HepG2 (cell line): ENCODE results near the gene RBM18. TPM values are rescaled to one million over a fixed set of nuclear protein-coding genes. Genes with fewer than 3 reads are reported as not detected.

Experiments used
- ARNT2 ChIP-seq: sonication (generic); formaldehyde crosslinking; IDR thresholded peaks from 2 replicates; pipeline ENCODE4 v1.8.0; 2022; ENCODE audit warnings: mild to moderate bottlenecking, low read depth, missing genetic modification reagents, moderate library complexity
- CHCHD3 ChIP-seq: sonication (generic); formaldehyde crosslinking; IDR thresholded peaks from 2 replicates; pipeline ENCODE4 v1.8.0; 2022; ENCODE audit warnings: mild to moderate bottlenecking, missing genetic modification reagents, moderate library complexity
- FOXC1 ChIP-seq: sonication (generic); formaldehyde crosslinking; IDR thresholded peaks from 2 replicates; pipeline ENCODE4 v1.8.0; 2022; ENCODE audit warnings: mild to moderate bottlenecking, missing genetic modification reagents, borderline replicate concordance
- HDAC6 ChIP-seq: fragments of 200-600 bp; sonication (generic); IDR thresholded peaks from 2 replicates; pipeline ENCODE4 v1.7.0; 2017; ENCODE audit warnings: mild to moderate bottlenecking, antibody characterized with exemption, low read length, low read depth
- JUNB ChIP-seq: sonication (generic); formaldehyde crosslinking; IDR thresholded peaks from 2 replicates; pipeline ENCODE4 v1.8.0; 2022; ENCODE audit warnings: missing genetic modification reagents, mild to moderate bottlenecking, borderline replicate concordance
- NR2C2 ChIP-seq: sonication (generic); formaldehyde crosslinking; IDR thresholded peaks from 2 replicates; pipeline ENCODE4 v1.4.0; 2020; ENCODE audit warnings: missing genetic modification reagents, mild to moderate bottlenecking, moderate library complexity, borderline replicate concordance
- SKI ChIP-seq: fragments of 450-650 bp; IDR thresholded peaks from one replicate; pipeline ENCODE4 v1.6.1; 2018; ENCODE audit warnings: mild to moderate bottlenecking; ENCODE audit not compliant: partially characterized antibody
- SPEN ChIP-seq: sonication (generic); formaldehyde crosslinking; IDR thresholded peaks from 2 replicates; pipeline ENCODE4 v1.5.1; 2020; ENCODE audit warnings: low read depth, mild to moderate bottlenecking, missing genetic modification reagents
- ZNF205 ChIP-seq: IDR thresholded peaks from 2 replicates; pipeline ENCODE4 v1.6.1; 2018; ENCODE audit warnings: missing biosample characterization, missing genetic modification reagents
- ZNF350 ChIP-seq: sonication (generic); formaldehyde crosslinking; IDR thresholded peaks from 2 replicates; pipeline ENCODE4 v1.4.0; 2020; ENCODE audit warnings: mild to moderate bottlenecking, low read depth, missing genetic modification reagents, borderline replicate concordance
- ZNF354B ChIP-seq: sonication (generic); formaldehyde crosslinking; IDR thresholded peaks from 2 replicates; pipeline ENCODE4 v1.8.0; 2022; ENCODE audit warnings: mild to moderate bottlenecking, missing genetic modification reagents
- ZNF720 ChIP-seq: sonication (generic); formaldehyde crosslinking; IDR thresholded peaks from 2 replicates; pipeline ENCODE4 v1.4.0; 2020; ENCODE audit warnings: missing genetic modification reagents
- polyA plus RNA-seq, 8 experiments: library from polyadenylated mRNA; depleted of rRNA in 3 of 8; stranded (reverse) in 7 of 8; unstranded in 1 of 8; fragments of >200 nt; fragmentation: Illumina TruSeq in 4 of 8; extraction: Trizol in 4 of 8; gene quantifications; 2 replicates each; pipeline versions ENCODE4 v1.2.1 to v1.2.3, GENCODE V29; 2011 to 2016; ENCODE audit warnings: low read depth in 4 of 8, missing spikeins in 1 of 8, mixed read lengths in 1 of 8; ENCODE audit not compliant: insufficient read depth in 1 of 8
- total RNA-seq, 5 experiments: library from RNA; depleted of rRNA; stranded (reverse); fragments of >200 nt; fragmentation: Illumina TruSeq; extraction: Trizol; gene quantifications; 2 replicates each; pipeline ENCODE4 v1.2.3, GENCODE V29; 2016; ENCODE audit warnings: low read depth in 1 of 5
- TF ChIP-seq, protein P1 (sequence below): sonication (generic); formaldehyde crosslinking; IDR thresholded peaks from 2 replicates; pipeline ENCODE4 v1.5.0; 2020; ENCODE audit warnings: mild to moderate bottlenecking, missing genetic modification reagents, borderline replicate concordance
- TF ChIP-seq, protein P2 (sequence below): sonication (generic); formaldehyde crosslinking; conservative IDR thresholded peaks from 2 replicates; pipeline ENCODE4 v1.8.0; 2022; ENCODE audit warnings: low read depth, missing genetic modification reagents
- TF ChIP-seq, protein P3 (sequence below): sonication (generic); formaldehyde crosslinking; IDR thresholded peaks from 2 replicates; pipeline ENCODE4; 2020; ENCODE audit warnings: missing genetic modification reagents, mild to moderate bottlenecking, borderline replicate concordance
- TF ChIP-seq, protein P4 (sequence below): sonication (generic); formaldehyde crosslinking; IDR thresholded peaks from 2 replicates; pipeline ENCODE4 v1.5.0; 2020; ENCODE audit warnings: mild to moderate bottlenecking, missing genetic modification reagents
- TF ChIP-seq, protein P5 (sequence below): IDR thresholded peaks from 2 replicates; pipeline ENCODE4 v1.6.1; 2016

The RBM18 gene
- total and polyA plus RNA-seq, 2 of the 13 experiments (the other 11 are each of a cell fraction or from before 2014, with no cell fraction given): 12.6 to 16.6 TPM

DNA sequence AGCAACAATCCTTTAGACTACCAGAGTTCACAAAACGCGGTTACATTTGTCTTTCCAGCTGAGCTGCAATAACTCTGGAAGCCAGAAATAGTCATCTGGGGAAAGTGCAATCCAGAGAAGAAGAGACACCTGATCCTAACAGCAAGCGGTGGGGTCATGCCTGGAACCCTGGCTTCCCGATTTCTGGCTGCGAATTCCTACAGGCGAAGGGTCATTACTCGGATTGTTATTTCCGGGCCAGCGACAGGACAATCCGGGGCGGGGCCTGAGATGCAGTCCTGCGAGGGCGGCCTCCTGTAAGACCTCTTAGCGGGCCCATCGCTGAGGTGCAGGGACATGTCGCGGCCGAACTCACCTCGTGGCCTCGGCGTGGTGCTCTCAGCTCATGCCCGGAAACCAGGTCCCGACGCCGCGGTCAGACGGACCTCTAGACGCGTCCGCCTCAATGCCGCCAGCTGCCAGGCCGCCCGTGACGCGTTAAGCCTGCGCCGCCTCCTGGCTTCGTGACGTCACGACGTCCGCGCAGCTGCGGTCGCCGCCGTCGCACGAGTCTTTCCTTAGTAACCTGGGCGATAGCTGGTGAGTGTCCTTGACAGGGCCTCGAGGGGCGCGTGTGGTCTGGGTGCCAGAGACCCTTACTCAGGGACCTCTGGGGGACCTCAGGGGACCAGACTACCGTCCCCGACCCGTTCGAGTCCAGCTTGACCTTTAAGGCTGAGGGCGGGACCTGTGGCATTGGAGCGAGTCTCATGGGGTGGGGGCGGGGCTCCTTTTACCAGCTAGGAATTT lies at the start of gene RBM18, which contains the start of gene MRRF (continued):
- TF ChIP-seq, protein P1, sequence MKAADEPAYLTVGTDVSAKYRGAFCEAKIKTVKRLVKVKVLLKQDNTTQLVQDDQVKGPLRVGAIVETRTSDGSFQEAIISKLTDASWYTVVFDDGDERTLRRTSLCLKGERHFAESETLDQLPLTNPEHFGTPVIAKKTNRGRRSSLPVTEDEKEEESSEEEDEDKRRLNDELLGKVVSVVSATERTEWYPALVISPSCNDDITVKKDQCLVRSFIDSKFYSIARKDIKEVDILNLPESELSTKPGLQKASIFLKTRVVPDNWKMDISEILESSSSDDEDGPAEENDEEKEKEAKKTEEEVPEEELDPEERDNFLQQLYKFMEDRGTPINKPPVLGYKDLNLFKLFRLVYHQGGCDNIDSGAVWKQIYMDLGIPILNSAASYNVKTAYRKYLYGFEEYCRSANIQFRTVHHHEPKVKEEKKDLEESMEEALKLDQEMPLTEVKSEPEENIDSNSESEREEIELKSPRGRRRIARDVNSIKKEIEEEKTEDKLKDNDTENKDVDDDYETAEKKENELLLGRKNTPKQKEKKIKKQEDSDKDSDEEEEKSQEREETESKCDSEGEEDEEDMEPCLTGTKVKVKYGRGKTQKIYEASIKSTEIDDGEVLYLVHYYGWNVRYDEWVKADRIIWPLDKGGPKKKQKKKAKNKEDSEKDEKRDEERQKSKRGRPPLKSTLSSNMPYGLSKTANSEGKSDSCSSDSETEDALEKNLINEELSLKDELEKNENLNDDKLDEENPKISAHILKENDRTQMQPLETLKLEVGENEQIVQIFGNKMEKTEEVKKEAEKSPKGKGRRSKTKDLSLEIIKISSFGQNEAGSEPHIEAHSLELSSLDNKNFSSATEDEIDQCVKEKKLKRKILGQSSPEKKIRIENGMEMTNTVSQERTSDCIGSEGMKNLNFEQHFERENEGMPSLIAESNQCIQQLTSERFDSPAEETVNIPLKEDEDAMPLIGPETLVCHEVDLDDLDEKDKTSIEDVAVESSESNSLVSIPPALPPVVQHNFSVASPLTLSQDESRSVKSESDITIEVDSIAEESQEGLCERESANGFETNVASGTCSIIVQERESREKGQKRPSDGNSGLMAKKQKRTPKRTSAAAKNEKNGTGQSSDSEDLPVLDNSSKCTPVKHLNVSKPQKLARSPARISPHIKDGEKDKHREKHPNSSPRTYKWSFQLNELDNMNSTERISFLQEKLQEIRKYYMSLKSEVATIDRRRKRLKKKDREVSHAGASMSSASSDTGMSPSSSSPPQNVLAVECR: peak; percentile 97
- TF ChIP-seq ZNF350 (CRISPR knock-in tag): peak; percentile 98
- TF ChIP-seq SKI: peak; percentile 91
- TF ChIP-seq, protein P2, sequence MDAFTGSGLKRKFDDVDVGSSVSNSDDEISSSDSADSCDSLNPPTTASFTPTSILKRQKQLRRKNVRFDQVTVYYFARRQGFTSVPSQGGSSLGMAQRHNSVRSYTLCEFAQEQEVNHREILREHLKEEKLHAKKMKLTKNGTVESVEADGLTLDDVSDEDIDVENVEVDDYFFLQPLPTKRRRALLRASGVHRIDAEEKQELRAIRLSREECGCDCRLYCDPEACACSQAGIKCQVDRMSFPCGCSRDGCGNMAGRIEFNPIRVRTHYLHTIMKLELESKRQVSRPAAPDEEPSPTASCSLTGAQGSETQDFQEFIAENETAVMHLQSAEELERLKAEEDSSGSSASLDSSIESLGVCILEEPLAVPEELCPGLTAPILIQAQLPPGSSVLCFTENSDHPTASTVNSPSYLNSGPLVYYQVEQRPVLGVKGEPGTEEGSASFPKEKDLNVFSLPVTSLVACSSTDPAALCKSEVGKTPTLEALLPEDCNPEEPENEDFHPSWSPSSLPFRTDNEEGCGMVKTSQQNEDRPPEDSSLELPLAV: no peak
- peak; percentile 97 for TF ChIP-seq SPEN (CRISPR knock-in tag)
- TF ChIP-seq, protein P3, sequence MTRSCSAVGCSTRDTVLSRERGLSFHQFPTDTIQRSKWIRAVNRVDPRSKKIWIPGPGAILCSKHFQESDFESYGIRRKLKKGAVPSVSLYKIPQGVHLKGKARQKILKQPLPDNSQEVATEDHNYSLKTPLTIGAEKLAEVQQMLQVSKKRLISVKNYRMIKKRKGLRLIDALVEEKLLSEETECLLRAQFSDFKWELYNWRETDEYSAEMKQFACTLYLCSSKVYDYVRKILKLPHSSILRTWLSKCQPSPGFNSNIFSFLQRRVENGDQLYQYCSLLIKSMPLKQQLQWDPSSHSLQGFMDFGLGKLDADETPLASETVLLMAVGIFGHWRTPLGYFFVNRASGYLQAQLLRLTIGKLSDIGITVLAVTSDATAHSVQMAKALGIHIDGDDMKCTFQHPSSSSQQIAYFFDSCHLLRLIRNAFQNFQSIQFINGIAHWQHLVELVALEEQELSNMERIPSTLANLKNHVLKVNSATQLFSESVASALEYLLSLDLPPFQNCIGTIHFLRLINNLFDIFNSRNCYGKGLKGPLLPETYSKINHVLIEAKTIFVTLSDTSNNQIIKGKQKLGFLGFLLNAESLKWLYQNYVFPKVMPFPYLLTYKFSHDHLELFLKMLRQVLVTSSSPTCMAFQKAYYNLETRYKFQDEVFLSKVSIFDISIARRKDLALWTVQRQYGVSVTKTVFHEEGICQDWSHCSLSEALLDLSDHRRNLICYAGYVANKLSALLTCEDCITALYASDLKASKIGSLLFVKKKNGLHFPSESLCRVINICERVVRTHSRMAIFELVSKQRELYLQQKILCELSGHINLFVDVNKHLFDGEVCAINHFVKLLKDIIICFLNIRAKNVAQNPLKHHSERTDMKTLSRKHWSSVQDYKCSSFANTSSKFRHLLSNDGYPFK (CRISPR knock-in tag): peak; percentile 87
- TF ChIP-seq ARNT2 (CRISPR knock-in tag): peak; percentile 97; the same call in 1 of the 2 replicates
- TF ChIP-seq ZNF354B (CRISPR knock-in tag): peak; percentile 96
- TF ChIP-seq HDAC6: no peak
- TF ChIP-seq CHCHD3 (CRISPR knock-in tag): peak; percentile 98
- TF ChIP-seq JUNB: no peak; the same call in 1 of the 2 replicates
- peak; percentile 72 for TF ChIP-seq ZNF205
- TF ChIP-seq FOXC1 (CRISPR knock-in tag): peak; percentile 98
- TF ChIP-seq, protein P4, sequence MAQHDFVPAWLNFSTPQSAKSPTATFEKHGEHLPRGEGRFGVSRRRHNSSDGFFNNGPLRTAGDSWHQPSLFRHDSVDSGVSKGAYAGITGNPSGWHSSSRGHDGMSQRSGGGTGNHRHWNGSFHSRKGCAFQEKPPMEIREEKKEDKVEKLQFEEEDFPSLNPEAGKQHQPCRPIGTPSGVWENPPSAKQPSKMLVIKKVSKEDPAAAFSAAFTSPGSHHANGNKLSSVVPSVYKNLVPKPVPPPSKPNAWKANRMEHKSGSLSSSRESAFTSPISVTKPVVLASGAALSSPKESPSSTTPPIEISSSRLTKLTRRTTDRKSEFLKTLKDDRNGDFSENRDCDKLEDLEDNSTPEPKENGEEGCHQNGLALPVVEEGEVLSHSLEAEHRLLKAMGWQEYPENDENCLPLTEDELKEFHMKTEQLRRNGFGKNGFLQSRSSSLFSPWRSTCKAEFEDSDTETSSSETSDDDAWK (CRISPR knock-in tag): no peak
- TF ChIP-seq ZNF720: no peak
- TF ChIP-seq NR2C2 (CRISPR knock-in tag): peak; percentile 90; the same call in 1 of the 2 replicates
- TF ChIP-seq, protein P5, sequence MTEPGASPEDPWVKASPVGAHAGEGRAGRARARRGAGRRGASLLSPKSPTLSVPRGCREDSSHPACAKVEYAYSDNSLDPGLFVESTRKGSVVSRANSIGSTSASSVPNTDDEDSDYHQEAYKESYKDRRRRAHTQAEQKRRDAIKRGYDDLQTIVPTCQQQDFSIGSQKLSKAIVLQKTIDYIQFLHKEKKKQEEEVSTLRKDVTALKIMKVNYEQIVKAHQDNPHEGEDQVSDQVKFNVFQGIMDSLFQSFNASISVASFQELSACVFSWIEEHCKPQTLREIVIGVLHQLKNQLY (CRISPR knock-in tag): no peak
